ENCODE results near the gene CD58. TPM values are rescaled to one million over a fixed set of nuclear protein-coding genes. Genes with fewer than 3 reads are reported as not detected.
"Not testable (repeated sequence)": the region's sequence is repeated elsewhere in the genome, so short reads cannot be mapped to it uniquely, and the experiment has no call there.

CD58 gene
- total RNA-seq, 2 donors from 2014 or later, result 8.3 to 12.7 TPM

GRCh38 chr1:116595946-116596741 lies 25.3 kb upstream of the CD58 start:
- ATAC-seq, result peak; percentile 58 to 70
- not testable (repeated sequence) for DNase-seq (ENCODE audit: low spot score in 2 of 2); H3K36me3 Mint-ChIP-seq; H3K27ac Mint-ChIP-seq; H3K9me3 Mint-ChIP-seq

- not testable (repeated sequence) for ATAC-seq; H3K9me3 Mint-ChIP-seq; H3K36me3 Mint-ChIP-seq; DNase-seq (ENCODE audit: low spot score in 2 of 2); H3K27ac Mint-ChIP-seq
Observed at GRCh38 chr1:116595065-116595840, 24.4 kb upstream of the CD58 start.

GRCh38 chr1:116593977-116594376 lies 23.2 kb upstream of the CD58 start:
- H3K9me3 Mint-ChIP-seq; DNase-seq (ENCODE audit: low spot score in 2 of 2); ATAC-seq; H3K27ac Mint-ChIP-seq; H3K36me3 Mint-ChIP-seq: not testable (repeated sequence)

- not testable (repeated sequence) for DNase-seq (ENCODE audit: low spot score in 2 of 2); H3K27ac Mint-ChIP-seq; ATAC-seq; H3K9me3 Mint-ChIP-seq; H3K36me3 Mint-ChIP-seq
Observed at GRCh38 chr1:116593401-116593800, 22.6 kb upstream of the CD58 start.

- not testable (repeated sequence) for H3K9me3 Mint-ChIP-seq; ATAC-seq; DNase-seq (ENCODE audit: low spot score in 2 of 2); H3K36me3 Mint-ChIP-seq; H3K27ac Mint-ChIP-seq
Observed at GRCh38 chr1:116591951-116592605, 21.3 kb upstream of the CD58 start.

- H3K9me3 Mint-ChIP-seq; H3K36me3 Mint-ChIP-seq; ATAC-seq; DNase-seq (ENCODE audit: low spot score in 2 of 2); H3K27ac Mint-ChIP-seq: not testable (repeated sequence)
Observed at GRCh38 chr1:116591006-116591950, 20.5 kb upstream of the CD58 start.

GRCh38 chr1:116590359-116591005 lies 19.7 kb upstream of the CD58 start:
- ATAC-seq; H3K27ac Mint-ChIP-seq; H3K36me3 Mint-ChIP-seq; DNase-seq (ENCODE audit: low spot score in 2 of 2); H3K9me3 Mint-ChIP-seq: not testable (repeated sequence)

- H3K9me3 Mint-ChIP-seq; DNase-seq (ENCODE audit: low spot score in 2 of 2); H3K36me3 Mint-ChIP-seq: not testable (repeated sequence)
- H3K27ac Mint-ChIP-seq, result peak overlapping the region in 1 of 2 donors; percentile 84
- peak; percentile 57 to 75 for ATAC-seq
Observed at GRCh38 chr1:116589101-116589735, 18.4 kb upstream of the CD58 start.

- DNase-seq (ENCODE audit: low spot score in 2 of 2) (no peak), ATAC-seq (no peak)
- Mint-ChIP-seq H3K9me3 (no peaks in the 10 kb centered on the region), H3K36me3 (peaks cover 0 to 4% of the 10 kb centered on the region in 2 donors), H3K27ac (no peak overlapping the region)
Observed at GRCh38 chr1:116587501-116588227, 16.8 kb upstream of the CD58 start.

- Mint-ChIP-seq H3K27ac (no peak overlapping the region), H3K9me3 (no peaks in the 10 kb centered on the region), H3K36me3 (peaks cover 0 to 4% of the 10 kb centered on the region in 2 donors)
- DNase-seq (ENCODE audit: low spot score in 2 of 2), result no peak
- ATAC-seq, result peak in 1 of 2 donors; percentile 35
Observed at GRCh38 chr1:116586741-116587143, 15.9 kb upstream of the CD58 start.

GRCh38 chr1:116585886-116586285 lies 15.1 kb upstream of the CD58 start:
- H3K9me3 Mint-ChIP-seq, result no peaks in the 10 kb centered on the region
- no peak for DNase-seq (ENCODE audit: low spot score in 2 of 2)
- H3K27ac Mint-ChIP-seq, result peak overlapping the region in 1 of 2 donors; percentile 46
- peaks cover 0 to 4% of the 10 kb centered on the region in 2 donors for H3K36me3 Mint-ChIP-seq
- peak; percentile 35 to 72 for ATAC-seq

- Mint-ChIP-seq H3K27ac (no peak overlapping the region), H3K36me3 (peaks cover 0 to 6% of the 10 kb centered on the region in 2 donors), H3K9me3 (no peaks in the 10 kb centered on the region)
- no peak for DNase-seq (ENCODE audit: low spot score in 2 of 2)
- no peak for ATAC-seq
Observed at GRCh38 chr1:116581323-116581885, 10.6 kb upstream of the CD58 start.

- DNase-seq (ENCODE audit: low spot score in 2 of 2) (no peak), ATAC-seq (no peak)
- Mint-ChIP-seq H3K36me3 (peaks cover 0 to 8% of the 10 kb centered on the region in 2 donors), H3K27ac (no peak overlapping the region), H3K9me3 (no peaks in the 10 kb centered on the region)
Observed at GRCh38 chr1:116580446-116581322, 9.9 kb upstream of the CD58 start.
